Astrocyte of the spinal cord (primary cell): ENCODE results near the gene PPARG.

Experiments used
- DNase-seq: peaks from one replicate; pipeline ENCODE4 v3.0.0; 2011; ENCODE audit warnings: low read depth, low spot score
- H3K4me3 ChIP-seq: 2 replicates; pipeline ENCODE4 v1.5.1; 2011; ENCODE audit warnings: low read depth, mild to moderate bottlenecking, low read length, moderate library complexity
- CTCF ChIP-seq: IDR thresholded peaks from 2 replicates; pipeline ENCODE4 v1.5.1; 2012; ENCODE audit warnings: low read depth, mild to moderate bottlenecking, low read length, inconsistent platforms
- in situ Hi-C: cut with HindIII; loops from 2 replicates; pipeline ENCODE4 v1.10.0; 2017; ENCODE audit warnings: low sequenced_read_pairs

Gene PPARG

GRCh38 chr3:12353796-12354525 is 65.1 kb downstream of the PPARG start:
- no peak for DNase-seq
- in situ Hi-C loops, result no loop called here
- no peak for TF ChIP-seq CTCF
- H3K4me3 ChIP-seq, result no peak overlapping the region

GRCh38 chr3:12356175-12356574 is 67.3 kb downstream of the PPARG start:
- DNase-seq, result no peak
- in situ Hi-C loops, result no loop called here
- no peak for TF ChIP-seq CTCF
- H3K4me3 ChIP-seq, result no peak overlapping the region

GRCh38 chr3:12356996-12357395 is 68.1 kb downstream of the PPARG start:
- in situ Hi-C loops, result no loop called here
- no peak for DNase-seq
- no peak overlapping the region for H3K4me3 ChIP-seq
- TF ChIP-seq CTCF, result no peak

GRCh38 chr3:12357456-12357855 is 68.6 kb downstream of the PPARG start:
- in situ Hi-C loops, result no loop called here
- H3K4me3 ChIP-seq, result no peak overlapping the region
- DNase-seq, result no peak
- TF ChIP-seq CTCF, result no peak

- in situ Hi-C loops, result no loop called here
- H3K4me3 ChIP-seq, result no peak overlapping the region
- DNase-seq, result peak; percentile 73
- no peak for TF ChIP-seq CTCF
Measured at GRCh38 chr3:12363397-12364195, 74.7 kb downstream of the PPARG start.

GRCh38 chr3:12367346-12367745 is 78.5 kb downstream of the PPARG start:
- DNase-seq, result no peak
- TF ChIP-seq CTCF, result no peak
- no peak overlapping the region for H3K4me3 ChIP-seq
- in situ Hi-C loops, result no loop called here
